NCI-H2171 treated with DMSO at 0.1 percent for 48 hours (cell line): ENCODE results near the gene ISY1.
"Not testable (repeated sequence)": the region's sequence is repeated elsewhere in the genome, so short reads cannot be mapped to it uniquely, and the experiment has no call there.

Experiments used
- DNase-seq: peaks from one replicate; lab custom pipeline; 2025; lab: John Stamatoyannopoulos, UW

The ISY1 gene

DNA sequence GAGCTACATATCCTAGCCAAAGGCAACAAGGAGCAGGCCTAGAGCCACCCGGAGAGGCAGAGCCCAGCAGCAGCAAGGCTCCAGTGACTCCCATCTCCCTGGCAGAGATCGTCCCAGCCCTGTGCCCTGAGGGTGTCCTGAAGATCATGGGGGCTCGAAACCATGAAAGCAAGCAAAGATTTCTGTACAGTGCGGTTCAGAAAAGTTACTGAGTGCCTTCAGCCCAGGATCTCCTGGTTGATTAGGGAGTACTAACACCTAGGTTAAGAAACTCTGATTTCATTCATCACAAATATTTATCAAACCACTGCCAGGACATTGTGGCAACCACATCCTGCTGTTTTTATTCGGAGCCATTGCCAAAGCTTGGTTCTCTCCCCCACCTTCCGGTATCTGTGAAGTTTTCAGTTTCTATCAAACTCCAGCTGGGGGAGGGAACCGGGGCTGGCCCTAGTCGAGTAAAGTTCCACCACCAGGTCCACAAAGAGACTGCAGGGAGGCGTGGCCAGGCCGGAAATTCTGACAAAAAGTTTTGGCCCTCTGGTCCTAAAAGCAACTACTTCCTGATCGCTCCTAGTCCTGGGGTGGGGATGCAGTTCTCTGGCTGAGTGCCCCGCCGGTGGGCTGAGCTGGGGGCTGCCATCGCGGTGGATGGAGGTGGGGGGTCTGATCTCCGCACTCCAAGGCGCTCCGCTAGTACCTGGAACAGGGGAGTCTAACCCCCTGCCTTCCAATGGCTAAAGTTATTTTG, 40.4 kb downstream of the ISY1 start:
- DNase-seq = peak; percentile 19

- no peak for DNase-seq
Measured at GRCh38 chr3:129119365-129120100, 41.3 kb downstream of the ISY1 start.

GRCh38 chr3:129118745-129119144, 42.1 kb downstream of the ISY1 start:
- no peak for DNase-seq

GRCh38 chr3:129117134-129117533, 43.7 kb downstream of the ISY1 start:
- no peak for DNase-seq

- DNase-seq = no peak
Measured at GRCh38 chr3:129116482-129116946, 44.3 kb downstream of the ISY1 start.

- DNase-seq = no peak
Measured at GRCh38 chr3:129114455-129114854, 46.4 kb downstream of the ISY1 start.

DNA sequence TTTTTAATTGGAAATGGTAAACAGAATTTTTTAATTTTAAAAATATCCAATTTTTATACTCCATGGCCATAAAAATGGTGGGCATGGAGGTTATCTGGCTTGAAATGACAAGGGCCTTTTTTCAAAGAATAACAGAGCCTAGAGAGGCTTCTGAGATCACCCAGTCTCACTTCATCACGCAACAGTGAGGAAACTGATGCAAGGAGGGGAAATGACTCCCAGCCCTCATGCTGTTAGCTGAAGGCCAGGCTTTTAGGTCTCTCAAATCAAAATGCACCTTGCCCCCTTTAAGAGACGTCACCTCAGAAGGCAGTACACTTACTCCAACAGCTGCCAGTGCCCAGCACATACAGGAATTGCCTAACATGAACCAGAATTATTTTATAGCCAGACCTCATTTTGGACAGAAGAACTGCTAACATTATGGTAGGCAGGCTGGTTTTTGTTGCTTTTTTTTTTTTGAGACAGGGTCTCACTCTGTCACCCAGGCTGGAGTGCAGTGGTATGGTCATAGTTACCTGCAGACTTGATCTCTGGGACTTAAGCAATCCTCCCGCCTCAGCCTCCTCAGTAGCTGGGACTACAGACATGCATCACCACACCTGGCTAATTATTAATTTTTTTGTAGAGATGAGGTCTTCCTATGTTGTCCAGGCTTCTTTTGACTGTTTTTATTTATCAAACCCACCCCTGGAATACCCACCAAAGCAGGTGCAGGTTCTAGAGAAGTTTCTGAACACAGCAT, 48.4 kb downstream of the ISY1 start:
- DNase-seq = no peak

GRCh38 chr3:129111076-129111780, 49.6 kb downstream of the ISY1 start:
- not testable (repeated sequence) for DNase-seq

DNA sequence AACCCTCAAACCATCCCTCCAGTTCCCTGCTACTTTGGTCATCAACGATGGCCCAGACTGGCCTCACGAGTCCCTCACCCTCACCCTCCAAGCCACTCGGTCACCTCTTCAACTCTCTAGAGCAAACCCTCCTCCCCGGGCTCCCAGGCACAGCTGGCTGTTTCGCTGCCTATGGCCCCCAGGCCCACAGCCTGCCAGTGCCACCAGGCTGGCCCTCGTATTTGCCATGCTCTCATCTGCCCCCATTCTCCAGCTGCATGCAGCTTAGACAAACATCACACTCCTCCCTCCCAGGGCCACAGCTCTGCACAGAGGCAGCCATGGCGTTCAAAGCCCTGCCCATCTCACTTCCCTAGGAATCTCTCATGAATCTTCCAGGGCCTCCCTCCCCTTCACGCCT, 53.1 kb downstream of the ISY1 start:
- DNase-seq = no peak

- peak; percentile 18 for DNase-seq
Measured at GRCh38 chr3:129106866-129107565, 53.8 kb downstream of the ISY1 start.

GRCh38 chr3:129106320-129106719, 54.5 kb downstream of the ISY1 start:
- no peak for DNase-seq

- DNase-seq = no peak
Measured at GRCh38 chr3:129105862-129106261, 55.0 kb downstream of the ISY1 start.

- no peak for DNase-seq
Measured at GRCh38 chr3:129104498-129105079, 56.3 kb downstream of the ISY1 start.

GRCh38 chr3:129104051-129104450, 56.8 kb downstream of the ISY1 start:
- DNase-seq = no peak

DNA sequence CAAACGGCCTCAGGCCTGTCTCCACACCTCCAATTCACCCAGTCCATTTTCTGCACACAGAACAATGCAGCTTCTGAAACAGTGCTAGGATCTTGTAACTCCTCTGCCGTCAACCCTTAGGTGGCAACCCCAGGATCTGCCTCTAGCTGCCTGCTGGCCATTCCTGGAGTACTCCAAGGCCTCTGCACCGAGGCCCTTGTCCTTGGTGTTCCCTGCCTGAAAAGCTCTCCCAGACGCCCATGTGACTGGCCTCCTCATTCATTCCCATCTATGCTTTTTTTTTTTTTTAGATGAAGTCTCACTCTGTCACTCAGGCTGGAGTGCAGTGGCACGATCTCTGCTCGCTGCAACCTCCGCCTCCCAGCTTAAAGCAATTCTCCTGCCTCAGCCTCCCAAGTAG, 57.6 kb downstream of the ISY1 start:
- DNase-seq = no peak

DNA sequence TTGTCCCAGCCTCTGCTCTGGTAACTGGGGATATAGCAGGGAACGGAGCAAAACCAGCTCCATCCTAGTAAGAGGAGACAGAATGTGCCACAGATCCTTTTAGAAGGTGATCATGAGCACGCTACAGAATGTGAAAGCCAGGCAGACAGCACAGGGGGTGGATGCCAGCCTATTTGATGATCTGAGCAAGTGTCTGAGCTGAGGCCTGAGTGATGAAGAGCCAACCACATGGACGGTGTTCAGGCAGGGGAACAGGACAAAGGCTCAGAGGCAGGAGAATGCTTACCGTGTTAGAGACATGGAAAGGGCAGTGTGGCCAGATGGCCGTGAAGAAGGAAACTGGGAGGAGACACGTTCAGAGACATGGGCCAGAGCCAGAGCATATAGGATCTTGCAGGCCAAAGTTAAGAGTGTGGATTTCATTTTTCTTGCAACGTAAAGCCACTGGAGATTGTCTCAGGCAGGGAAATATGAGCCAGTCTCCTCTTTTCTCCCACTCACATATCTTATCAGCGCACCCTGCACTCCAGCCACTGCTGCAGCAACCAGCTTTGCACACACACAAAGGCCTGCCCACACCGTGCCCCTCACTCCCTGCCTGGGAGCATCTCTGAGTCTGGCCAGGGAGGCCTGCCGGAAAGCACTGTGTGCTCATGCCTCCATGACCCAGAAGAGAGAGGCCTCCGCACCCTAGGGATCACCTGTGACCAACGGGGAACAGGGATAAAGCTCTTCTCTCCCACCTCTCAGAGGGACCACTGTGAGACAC, 59.3 kb downstream of the ISY1 start:
- DNase-seq = no peak

DNA sequence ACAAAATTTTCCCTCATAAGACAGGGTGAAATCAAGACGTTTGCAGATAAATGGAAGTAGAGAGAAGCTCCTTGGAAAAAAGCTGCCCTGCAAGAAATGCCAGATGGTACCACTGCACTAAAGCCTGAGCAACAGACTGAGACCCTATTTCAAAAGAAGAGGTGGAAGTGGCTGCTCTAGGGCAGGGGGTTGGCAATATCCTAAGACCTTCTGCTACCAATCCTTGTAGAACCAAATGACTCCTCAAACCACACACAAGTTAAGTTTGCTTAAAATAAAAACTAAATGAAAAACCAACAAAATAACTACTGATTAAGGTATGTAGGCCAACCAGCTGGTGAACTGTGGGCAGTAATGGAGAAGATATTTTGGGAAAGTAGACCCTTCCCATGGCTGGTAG, 60.6 kb downstream of the ISY1 start:
- DNase-seq = peak; percentile 16

- no peak for DNase-seq
Measured at GRCh38 chr3:129095285-129095684, 65.6 kb downstream of the ISY1 start.

GRCh38 chr3:129088312-129088711, 72.6 kb downstream of the ISY1 start:
- DNase-seq = not testable (repeated sequence)

GRCh38 chr3:129087904-129088303, 73.0 kb downstream of the ISY1 start:
- not testable (repeated sequence) for DNase-seq
